GM21423 (cell line): ENCODE results near the gene ABLIM1.
"Not testable (repeated sequence)": the region's sequence is repeated elsewhere in the genome, so short reads cannot be mapped to it uniquely, and the experiment has no call there.

Experiments
- ATAC-seq: cut with Tn5 transposase; IDR thresholded peaks from one replicate; pipeline ENCODE4 v1.9.1; 2021; ENCODE audit warnings: mild to moderate bottlenecking, moderate library complexity; ENCODE audit not compliant: unreplicated experiment

Gene ABLIM1

DNA sequence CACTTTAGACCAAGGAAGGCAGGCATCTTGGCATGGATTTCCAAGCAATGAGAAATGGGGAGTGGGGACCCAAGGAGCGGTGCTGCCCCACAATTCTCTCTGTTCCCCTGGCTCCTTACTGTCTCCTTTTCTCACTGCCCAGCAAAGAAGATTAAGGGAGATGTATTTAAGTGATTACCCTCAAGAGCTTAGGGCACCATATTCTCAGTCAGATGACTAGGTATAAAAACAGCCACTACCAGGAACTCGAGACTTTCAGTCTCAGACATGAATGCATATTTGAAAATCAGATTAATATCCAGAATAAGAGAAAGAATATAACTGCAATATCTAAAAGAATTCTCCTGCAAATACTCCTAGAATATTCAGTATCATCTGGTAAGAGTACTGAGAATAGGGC is at the start of gene ABLIM1:
Gene ABLIM1 (minus strand): TSS at position 101 of the 400 bp plus-strand sequence. CDS start 75 bp downstream, at position 26.
- ATAC-seq, result no peak

DNA sequence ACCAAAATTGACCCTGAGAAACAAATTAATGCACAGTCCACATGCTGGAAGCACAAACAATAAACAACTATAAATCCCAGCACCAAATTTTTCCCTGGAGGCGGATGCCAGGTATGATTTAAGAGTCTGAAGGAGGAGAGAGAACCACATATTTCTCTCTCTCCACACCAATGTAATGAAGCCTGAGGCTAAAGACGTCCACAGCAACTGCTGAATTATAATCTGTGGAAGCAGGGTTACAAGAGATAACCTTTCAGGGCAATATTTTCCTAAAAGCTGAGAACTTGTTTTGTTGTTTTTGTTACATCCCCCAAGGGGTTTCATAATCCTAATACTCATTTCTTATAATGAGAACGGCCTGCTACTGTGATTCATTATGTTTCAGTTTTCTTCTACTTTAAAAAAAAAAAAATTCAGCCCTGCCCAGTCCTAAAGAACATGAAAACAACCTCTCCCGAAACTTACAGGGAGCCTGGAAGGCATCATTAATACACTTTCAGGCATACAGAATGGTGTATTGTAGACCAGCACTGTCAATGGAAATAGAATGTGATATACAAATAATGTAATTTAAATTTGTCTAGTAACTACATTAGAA is 48.5 kb upstream of the ABLIM1 start:
- no peak for ATAC-seq

DNA sequence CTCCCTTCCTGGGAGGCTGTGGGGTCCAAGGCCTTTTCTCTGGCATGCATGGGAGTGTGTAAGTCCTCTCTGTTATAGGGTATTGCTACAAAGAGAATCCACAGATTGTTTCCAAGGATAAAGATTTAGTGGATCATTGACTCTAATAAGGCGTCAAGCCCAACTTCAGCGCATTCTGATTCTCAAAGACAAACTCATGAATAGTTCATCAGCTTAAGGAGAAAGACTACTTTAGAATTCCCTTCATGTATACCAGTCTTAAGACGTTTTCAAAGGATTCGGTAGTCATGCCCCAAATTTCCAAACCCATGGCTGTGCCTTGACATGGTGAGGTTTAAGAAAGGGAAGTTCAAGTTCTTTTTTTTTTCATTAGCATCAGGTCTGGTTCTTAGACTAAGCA is 46.6 kb upstream of the ABLIM1 start:
- ATAC-seq, result no peak

DNA sequence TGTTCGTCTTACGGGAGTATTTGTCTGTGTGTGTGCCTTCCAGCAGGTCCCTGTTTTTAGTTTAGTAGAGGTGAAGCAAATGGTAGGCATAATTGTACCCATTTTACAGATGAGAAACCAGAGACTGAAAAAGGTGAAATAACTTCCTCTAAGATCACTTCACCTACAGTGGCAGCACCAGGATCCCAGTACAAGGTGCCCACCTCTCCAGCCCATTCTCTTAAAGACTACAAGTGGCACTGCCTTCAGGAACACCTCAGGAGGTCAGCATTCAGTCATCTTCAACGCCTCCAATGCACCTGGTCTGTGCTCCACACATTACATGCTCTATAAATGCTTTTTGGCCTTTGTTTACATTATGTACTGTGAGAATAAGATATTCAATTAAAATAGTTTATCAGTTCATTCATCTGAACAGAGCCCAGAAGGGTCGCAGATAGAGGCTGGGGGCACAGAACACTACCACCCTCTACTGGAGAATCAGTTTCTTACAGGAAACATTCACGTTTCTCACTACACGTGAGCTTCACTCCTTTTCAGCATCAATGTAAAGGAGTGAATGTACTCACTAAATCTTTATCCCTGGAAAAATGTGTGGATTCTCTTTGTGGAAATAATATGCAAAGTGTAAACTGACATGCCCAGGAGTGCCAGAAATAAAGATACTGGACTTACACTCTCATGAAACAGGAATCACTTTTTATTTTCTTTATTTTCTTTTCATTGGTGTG is 45.5 kb upstream of the ABLIM1 start:
- no peak for ATAC-seq

DNA sequence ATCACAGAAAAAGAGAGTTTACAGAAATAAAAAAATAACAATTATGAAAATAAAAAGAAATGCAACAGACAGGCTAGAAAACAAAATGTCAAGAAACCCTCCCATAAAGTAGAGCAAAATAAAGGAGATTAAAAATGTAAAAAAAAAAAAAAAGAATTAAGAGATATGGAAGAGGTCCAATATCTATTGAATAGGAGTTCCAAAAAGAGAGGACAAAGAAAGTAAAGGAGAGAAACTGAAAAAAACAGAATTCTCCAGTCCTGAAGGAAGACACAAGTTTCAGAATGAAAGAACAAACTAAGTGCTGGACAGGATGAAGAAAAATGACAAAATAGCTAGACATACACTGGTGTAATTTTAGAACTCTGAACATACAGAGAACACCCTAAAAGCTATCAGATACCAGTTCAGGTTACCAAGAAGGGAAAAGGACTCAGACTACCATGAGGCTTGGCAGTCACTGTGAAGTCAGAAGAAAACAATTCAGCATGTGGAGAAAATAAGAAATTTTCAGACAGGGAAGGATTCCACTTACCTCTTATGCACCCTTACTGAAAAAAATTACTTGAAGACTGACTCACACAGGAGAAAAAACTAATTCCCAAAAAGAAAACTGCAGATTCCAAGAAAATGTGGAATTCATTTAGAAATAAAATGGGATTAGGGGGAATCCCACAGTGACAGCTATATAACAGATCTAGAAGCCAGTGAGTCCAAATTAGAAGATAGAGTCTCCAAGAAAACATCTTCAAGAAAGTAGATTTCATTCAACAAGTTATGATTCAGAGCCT is 40.4 kb upstream of the ABLIM1 start:
- no peak for ATAC-seq

DNA sequence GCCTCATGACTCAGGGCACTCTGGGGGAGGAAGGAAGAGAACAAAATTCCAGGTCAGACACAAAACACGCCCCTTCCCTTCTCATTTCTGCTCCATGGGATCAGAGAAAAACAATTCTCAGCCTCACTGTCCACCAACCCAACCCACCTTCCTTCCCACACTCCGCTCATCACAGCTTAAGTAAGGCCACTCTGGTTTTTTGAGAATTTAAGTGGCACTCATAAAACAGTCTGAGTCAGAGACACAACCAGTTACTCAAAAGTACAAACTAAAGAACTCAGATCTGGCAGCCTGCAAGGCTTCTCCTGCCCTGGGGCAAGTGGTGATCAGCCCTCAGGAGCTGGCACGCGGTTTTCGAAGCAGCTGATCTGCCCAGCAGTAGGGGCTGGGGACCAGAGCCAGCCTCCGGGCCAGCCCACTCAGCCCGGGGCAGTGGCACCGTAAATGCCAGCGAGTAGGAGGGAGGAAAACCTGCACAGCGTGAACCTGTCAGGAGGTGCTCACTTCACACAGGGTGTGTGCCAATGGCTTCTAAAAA is 39.1 kb upstream of the ABLIM1 start:
- no peak for ATAC-seq

DNA sequence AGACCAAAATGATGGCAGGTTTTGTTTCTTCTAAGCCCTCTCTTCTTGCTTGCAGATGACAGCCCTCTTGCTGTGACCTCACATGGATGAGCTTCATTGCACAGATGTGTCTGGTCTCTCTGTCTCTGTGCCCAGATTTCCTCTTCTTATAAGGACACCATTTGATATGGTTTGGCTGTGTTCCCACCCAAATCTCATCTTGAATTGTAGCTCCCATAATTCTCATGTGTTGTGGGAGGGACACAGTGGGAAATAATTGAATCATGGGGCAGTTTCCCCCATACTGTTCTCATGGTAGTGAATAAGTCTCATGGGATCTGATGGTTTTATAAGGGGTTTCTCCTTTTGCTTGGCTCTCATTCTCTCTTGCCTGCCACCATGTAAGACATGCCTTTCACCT is 38.2 kb upstream of the ABLIM1 start:
- not testable (repeated sequence) for ATAC-seq

DNA sequence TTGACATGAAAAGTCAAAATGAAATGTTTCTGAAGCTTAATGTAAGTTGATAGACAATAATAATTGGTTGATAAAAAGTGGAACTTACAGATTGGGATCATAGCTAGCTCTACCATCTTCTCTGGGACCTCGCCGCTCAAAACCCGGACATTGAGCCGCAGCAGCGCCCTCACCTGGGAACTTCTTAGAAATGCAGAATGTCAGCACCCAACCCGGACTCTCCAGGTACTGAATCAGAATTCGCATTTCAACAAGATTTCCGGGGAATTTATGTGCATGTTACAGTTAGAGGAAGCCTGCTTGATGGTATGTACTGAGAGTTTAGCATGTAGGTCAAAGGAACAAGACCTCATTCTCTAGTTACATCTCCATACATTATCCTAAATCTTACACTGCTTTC is 36.7 kb upstream of the ABLIM1 start:
- no peak for ATAC-seq

DNA sequence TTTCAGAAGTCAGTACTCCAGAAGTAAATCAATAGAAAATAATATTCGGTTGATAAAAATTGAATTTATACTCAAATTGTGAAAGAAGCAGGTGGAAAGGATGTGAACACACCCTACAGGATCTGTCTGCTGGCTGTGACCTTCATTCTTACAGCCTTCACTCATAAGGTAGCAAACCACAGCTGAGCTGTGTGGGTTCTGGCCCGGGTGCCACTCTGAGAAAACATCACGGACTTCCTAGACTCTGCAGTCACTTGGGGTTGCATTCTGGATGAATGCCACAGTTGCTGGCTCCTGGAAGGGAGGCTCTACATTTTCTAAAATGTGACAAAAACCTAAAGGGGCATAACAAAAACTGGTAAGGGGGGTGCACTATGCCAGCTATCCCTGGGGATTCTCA is 36.0 kb upstream of the ABLIM1 start:
- ATAC-seq, result no peak

DNA sequence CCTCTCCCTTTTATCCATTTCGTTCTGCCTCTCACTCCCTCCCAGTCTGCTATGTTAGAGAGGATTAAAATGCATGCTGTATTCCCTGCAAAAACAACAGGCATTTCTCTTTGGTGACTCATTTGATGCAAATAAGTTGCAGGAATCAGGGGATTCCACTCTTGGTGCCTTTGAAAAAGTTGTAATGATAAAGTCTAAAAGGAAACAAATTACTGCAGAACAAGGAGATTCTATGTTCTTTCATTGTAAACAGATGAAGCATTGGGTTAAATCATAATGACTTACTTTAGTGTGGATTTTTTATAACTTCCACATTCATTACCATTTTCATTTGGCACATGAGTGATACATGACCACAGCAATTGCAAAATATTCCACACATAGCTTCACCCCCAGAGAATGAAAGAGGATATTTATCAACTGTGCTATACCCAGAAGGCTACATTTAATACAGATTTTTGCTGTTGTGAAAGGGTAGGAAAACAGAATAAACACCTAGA is 33.4 kb upstream of the ABLIM1 start:
- ATAC-seq, result no peak

DNA sequence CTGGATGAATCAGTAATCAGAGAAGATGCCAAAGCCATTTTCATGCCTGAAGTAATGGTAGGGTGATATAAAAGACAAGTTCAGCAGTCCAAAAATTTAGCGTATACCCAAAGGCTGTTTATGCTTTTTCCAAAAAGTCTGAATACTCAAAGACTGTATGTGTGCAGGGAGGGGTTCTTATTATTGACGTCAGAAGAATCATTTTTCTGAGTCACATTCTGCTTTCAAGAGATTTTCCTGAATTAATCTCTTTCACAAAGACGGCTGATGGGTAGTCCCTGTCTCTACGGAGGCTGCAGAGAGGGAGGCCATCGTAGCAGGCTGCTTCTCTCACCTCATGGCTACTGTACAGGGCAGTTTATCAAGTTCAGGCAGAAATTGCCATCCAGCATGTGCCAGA is 30.7 kb upstream of the ABLIM1 start:
- ATAC-seq, result no peak

DNA sequence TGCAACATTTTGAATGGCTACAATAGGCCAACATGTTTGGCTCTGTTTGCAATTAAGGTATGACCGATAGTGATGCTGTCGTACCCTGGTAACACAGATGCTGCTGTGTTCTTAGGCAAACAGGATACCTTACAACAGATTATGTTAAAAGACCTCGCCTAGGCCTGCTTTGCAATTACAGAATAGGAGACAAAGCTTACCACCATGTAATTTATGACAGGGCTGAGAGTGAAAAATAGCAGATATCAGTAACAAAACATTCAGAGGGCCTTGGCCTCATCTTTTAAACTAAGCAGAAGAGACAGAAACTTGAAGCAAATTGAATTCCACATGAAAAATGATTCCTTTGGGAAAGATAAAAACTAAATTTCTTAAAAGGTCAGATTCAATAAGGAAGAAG is 29.4 kb upstream of the ABLIM1 start:
- no peak for ATAC-seq

DNA sequence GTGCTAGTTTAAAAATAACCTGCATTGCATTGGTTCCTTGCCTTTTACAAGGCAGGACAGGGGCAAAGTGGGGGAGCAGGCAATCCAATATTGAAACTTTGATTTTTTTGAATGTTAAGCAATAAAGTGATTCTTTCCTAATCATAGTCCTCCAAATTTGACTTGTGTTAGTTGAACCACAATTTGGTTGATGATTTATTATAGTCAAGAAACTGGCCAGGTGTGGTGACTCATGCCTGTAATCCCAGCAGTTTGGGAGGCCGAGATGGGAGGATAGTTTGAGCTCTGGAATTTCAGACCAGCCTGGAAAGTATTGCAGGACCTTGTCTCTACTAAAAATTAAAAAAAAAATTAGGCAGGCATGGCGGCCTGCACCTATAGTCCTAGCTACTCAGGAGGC is 27.9 kb upstream of the ABLIM1 start:
- ATAC-seq, result no peak

DNA sequence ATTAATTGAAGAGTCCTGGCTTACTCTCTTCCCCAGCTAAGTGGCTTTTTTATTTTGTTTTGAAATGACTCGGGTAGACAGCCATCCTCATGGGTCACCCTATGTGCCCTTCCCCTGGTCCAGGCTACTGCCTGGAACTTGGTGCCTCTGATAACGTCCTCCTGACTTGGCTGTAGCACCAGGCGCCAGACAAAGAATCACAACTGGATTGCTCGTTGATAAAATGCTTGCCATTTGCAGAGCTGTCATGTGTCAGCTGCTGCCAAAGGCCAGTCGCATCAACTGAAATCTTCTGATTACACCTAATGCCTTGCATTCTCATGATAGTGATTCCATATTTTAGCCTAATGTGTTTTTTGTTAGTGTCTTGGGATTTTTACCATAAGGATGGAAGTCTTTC is 27.4 kb upstream of the ABLIM1 start:
- no peak for ATAC-seq

DNA sequence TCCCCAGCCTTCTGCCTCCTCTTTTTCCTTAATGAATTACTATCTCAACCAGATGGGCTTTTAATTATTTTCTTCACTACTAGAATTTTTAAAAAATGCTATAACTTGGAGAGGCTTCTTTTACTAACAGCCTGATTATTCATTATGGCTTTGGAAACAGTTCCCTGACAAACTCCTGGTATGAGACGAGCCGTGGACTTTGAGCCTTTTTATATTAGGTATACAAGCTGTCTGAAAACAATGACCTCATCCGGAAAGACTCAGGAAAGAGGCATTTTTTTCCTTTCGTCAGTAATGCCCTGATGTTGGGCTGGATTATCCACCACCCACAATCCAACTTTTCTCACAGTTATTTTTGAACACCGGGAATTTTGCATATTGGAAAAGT is 26.7 kb upstream of the ABLIM1 start:
- ATAC-seq, result no peak

DNA sequence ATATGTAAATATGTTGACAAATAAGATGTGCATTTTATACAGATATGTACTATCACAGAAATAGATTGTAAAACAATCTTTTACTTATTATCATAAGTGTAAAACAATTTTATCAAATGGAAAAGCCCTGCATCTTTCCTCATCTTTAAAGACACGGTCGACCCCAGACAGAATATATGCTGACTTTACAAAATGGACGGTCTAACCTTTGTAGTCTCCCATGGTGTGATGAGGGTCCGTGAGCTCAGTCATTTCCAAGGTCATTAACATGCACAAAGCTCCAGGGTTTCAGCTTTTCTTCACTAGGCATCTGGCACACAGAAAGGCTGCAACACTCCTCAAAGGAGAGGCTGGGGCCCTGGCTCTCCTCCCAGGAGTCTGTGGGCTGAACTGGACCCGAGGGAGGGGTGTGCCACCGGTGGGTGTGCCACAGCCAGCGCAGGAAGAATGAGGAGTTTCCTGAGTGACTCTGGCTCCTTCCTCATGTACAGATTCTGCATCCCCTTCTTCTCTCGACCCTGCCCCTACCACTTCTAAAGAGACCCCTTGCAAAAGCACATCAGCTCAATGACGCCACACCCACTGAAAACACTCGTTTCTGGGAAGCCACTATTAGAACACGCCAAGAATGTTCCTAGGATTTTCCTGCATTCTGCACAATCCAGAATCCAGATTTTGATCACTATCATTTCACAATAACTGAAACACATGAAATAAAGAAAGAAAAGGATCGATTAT is 26.2 kb upstream of the ABLIM1 start:
- ATAC-seq, result no peak

DNA sequence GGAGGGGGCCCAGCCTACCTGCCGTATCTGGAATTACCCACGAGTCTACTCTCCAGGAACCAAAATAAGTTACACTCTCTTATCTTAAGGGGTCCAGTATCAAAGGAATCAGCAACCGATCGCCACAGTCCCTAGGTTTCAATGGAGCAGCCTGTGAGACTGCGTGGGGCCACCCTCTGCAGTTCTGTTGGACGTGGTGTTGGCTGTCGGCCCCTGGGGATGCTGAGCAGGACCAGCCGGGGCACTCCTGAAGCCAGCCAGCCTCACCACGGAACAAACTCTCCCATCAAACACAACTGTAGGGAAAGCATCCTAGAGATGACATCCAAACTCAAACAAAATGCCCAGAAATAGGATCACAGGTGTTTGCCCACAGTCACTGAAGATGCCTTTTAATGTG is 25.5 kb upstream of the ABLIM1 start:
- ATAC-seq, result no peak

DNA sequence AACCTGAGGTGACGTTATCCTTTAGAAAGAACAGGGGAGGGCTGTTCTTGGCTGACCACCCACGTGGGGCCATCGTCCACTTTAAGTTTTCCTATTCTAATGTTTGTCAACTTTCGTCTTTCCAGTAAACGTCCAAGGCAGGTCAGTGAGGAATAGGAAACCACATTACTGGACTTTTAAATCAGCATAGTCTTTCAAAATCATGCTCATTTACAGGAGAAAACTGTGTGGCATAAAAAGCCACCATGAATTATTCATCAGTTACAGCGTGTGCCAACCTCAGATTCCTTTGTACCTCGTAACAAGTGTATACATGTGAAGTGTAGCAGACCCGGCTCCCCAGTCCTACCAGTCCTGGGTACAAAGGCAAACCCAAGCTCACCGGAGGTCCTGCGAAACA is 25.1 kb upstream of the ABLIM1 start:
- no peak for ATAC-seq

DNA sequence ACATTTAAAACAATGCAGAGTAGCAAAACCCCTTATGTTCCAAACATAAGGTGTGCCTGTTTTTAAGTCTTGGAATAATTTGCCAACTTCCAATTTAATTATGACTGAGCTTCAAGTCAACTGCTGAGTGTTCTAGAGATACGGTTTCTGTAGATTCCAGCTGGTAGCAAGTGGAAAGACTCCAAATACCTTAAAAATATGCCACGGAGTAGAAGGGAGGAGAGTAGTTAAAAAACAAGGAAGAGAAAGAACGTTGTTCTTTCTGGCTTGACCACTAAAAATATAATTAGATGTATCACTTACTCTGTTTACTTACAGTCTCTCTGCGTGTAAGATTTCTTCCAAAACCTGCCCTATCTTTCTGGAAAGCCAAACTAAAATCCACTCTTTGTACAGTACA is 24.5 kb upstream of the ABLIM1 start:
- no peak for ATAC-seq

DNA sequence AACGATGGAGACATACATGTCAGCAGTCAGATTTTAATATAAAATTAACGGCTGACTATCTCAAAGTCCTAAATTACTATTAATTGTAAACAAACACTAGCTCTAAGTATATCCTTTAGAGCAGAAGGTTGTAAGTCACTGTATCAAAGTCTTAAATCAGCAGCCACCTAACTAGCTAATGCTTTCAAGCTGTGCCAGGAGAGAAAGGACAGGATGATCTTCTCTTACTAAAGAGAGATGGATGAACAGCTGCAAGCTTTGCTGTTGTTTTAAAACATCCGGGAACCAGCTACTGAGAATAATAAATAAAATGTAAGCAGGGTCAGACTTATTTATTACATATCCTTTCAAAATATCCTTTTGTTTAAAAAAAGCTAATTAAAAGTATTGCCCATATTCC is 24.0 kb upstream of the ABLIM1 start:
- no peak for ATAC-seq

DNA sequence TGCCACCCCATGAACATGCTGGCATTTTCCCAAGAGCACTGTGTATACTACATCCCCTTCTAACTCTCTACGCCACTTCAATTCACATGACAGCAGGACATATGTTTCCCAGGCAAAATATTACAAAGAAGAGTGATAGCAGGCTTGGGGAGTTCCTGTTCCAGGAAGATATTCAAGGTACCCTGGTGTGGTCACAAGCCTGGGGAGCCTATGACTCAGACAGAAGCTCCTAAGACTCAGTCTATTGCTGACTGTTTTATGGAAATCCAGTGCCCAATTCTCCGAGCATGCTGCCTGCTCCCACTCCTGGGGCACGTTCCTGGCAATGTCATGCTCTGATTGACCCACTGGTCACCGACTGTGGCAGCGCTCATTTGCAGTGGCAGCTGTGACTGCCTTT is 23.5 kb upstream of the ABLIM1 start:
- no peak for ATAC-seq
